GM19023 (cell line): ENCODE data around the gene IFI35.
"Not testable (repeated sequence)": the region's sequence is repeated elsewhere in the genome, so short reads cannot be mapped to it uniquely, and the experiment has no call there.

Experiments
- ATAC-seq: cut with Tn5 transposase; IDR thresholded peaks from one replicate; pipeline ENCODE4 v1.9.1; 2021; ENCODE audit warnings: mild to moderate bottlenecking, moderate library complexity; ENCODE audit not compliant: unreplicated experiment

Gene IFI35

DNA sequence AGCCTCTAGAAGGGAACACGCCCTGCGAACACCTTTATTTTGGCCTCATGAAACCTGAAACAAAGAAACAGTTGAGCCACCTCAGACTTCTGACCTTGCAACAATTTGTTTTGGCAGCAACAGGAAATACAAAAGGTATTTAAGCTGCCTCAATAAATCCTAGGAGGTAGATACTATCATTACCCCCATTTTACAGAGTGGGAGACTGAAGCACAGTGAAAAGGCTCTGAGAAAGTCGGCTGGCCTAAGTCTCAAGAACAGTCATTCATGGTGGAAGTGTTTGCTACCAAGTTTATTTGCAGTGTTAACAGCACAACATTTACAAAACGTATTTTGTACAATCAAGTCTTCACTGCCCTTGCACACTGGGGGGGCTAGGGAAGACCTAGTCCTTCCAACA is 37.4 kb downstream of the IFI35 start:
- ATAC-seq: no peak

- no peak for ATAC-seq
These were observed 45.4 kb downstream of the IFI35 start for GRCh38 chr17:43051969-43052368.

- not testable (repeated sequence) for ATAC-seq
These were observed 46.4 kb downstream of the IFI35 start for GRCh38 chr17:43053008-43053407.

GRCh38 chr17:43056051-43056450 is 49.5 kb downstream of the IFI35 start:
- no peak for ATAC-seq

GRCh38 chr17:43062984-43063638 is 56.5 kb downstream of the IFI35 start:
- no peak for ATAC-seq
